GM19023 (cell line): Measurements from ENCODE around the gene APPL2.
"Not testable (repeated sequence)": the region's sequence is repeated elsewhere in the genome, so short reads cannot be mapped to it uniquely, and the experiment has no call there.

Experiments
- ATAC-seq: cut with Tn5 transposase; IDR thresholded peaks from one replicate; pipeline ENCODE4 v1.9.1; 2021; ENCODE audit warnings: mild to moderate bottlenecking, moderate library complexity; ENCODE audit not compliant: unreplicated experiment

Gene APPL2

GRCh38 chr12:105200385-105200784, 35.6 kb downstream of the APPL2 start:
- ATAC-seq: no peak

DNA sequence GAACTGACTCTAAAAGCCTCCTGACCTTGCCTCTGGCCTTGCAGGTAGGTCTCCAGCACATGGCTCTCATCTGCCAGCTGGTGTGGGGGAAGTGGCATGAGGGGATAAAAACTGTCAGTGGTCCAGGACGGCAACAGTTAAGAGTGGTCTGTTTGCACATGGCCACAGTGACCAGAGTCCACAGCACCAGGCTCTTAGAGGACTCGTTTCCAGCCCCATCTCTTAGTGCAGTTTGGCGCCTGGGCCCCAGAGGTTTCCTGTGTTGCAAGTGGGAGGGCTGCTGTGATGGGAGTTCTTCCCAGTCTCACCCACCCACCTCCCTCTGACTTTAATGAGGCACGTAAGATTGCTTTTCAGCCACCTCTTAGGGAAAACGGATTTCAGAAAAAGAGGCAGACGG, 37.0 kb downstream of the APPL2 start:
- ATAC-seq: no peak

GRCh38 chr12:105196090-105196489, 39.9 kb downstream of the APPL2 start:
- ATAC-seq: no peak

DNA sequence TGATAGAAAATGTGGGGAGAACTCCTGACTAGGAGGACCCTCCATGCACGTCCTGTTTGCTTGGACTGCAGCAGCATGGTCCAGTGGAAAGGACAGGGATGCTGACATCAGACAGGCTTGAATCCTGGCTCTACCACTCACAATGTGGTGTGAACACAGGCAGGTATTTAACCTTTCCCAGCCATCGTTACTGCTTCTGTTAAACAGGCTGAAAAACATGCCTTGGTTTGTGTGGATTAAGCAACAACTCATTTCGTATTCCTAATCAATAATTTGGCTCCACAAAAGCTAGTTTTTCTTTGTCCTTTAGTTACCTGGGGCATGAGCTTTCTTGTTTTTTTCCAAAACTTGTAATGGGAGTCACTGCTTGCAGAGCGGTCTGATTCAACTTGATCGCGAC, 41.0 kb downstream of the APPL2 start:
- no peak for ATAC-seq

DNA sequence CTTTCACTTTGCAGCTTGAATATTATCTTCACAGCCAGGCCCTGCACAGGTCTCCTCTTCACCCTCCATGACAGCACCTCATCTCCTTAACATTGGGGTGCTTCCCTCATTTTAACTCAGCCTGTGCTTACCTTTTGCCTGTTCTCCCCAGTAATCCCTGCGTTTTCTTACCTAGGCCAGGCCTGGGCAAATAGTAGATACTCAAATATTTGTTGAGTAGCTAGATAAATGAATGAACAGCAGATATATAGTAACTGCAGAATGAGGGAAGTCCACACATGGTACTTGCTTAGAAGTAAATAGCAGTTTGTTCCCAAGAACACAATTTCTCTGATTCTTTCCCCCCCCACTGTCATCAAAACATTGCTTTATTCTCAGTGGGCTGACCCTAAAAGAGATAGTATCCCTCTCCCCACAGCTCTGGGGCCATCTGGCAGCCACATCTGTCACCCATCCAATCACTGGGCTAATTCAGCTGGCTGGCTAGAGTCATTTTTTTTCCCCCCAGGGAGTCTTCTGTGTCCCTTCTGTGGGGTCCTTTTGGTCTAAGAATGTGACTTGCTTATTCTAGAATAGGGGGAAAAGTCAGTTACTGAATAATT, 43.2 kb downstream of the APPL2 start:
- no peak for ATAC-seq

DNA sequence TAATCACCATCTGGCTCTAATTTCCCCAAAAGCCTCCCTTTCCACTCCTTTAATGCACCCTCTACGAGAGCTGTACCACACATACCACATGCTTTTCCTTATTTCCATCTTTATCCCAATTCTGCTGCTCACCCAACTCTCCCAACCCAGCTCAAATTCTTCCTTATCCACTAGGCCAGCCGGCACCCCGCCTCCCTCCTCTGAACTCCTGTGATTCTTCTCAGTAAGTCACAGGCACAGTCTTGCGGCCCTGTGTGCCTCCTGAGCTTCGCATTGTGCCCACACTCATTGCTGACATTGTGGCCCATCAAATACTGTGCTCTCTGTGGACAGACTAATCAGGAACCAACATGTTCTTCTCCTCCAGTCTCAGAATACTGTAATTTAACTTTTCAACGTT, 45.4 kb downstream of the APPL2 start:
- ATAC-seq: no peak

DNA sequence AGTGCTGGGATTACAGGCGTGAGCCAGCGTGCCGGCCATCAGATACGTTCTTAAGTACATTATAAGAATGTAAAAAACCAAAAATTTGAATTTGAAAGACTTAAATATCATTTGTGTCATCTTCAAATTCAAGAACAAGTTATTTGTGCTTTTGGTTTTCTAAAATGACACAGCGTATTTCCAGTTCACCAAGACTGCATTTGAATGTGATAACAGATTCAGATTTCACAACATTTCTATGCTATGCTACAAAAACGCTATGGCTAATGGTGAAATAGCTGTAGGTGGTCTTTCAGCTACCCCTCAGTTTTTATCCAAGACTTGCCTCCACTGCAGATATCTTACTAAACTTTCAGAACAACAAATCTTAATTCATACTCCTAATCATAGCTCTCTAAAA, 46.7 kb downstream of the APPL2 start:
- no peak for ATAC-seq

DNA sequence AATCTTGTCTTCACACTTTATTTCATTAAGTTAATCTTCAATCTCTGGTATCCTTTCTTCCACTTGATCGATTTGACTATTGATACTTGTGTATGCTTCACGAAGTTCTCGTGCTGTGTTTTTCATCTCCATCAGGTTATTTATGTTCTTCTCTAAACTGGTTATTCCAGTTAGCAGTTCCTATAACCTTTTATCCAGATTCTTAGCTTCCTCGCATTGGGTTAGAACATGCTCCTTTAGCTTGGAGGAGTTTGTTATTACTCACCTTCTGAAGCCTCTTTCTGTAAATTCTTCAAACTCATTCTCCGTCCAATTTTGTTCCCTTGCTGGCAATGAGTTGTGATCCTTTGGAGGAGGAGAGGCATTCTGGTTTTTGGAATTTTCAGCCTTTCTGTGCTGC, 52.0 kb downstream of the APPL2 start:
- ATAC-seq: not testable (repeated sequence)

DNA sequence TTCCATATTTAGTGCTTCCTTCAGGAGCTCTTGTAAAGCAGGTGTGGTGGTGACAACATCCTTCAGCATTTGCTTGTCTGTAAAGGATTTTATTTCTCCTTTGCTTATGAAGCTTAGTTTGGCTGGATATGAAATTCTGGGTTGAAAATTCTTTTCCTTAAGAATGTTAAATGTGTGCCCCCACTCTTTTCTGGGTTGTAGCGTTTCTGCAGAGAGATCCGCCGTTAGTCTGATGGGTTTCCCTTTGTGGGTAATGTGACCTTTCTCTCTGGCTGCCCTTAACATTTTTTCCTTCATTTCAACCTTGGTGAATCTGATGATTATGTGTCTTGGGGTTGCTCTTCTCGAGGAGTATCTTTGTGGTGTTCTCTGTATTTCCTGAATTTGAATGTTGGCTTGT, 52.6 kb downstream of the APPL2 start:
- not testable (repeated sequence) for ATAC-seq

- ATAC-seq: not testable (repeated sequence)
Measured at GRCh38 chr12:105179114-105179513, 56.9 kb downstream of the APPL2 start.

- ATAC-seq: no peak
Measured at GRCh38 chr12:105177208-105177607, 58.8 kb downstream of the APPL2 start.

GRCh38 chr12:105175397-105175990, 60.5 kb downstream of the APPL2 start:
- no peak for ATAC-seq

DNA sequence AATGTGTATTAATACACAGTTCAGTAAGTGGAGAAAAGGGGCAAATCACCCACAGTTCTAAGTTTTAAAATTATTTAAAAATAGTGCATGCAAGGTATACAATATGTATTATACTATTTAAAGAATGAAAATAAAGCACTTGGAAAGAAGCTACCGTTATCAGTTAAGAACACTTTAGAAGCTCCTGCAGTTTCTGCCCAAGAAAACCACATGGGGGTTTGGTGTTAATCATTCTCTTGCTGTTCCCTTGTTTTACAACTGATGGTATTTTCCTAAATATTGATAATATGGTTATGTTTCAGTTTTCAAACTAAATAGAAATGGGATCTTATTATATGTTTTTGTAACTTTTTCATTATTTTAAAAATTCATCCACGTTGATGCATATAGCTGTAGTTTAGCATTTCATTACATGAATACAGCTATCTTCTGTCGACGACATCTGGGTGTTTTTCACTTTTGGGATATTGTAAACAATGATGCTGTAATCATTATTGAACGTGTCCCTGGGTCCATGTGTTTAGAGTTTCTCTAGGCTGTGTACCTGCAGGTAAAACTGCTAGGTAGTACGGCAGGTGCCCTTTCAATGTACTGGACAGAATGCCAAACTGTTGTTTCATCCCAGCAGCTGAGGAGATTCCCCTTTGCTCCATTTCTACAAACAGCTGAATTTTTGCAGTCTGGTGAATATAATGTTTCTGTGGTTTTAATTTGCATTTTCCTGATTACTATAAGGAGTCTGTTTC, 64.1 kb downstream of the APPL2 start:
- no peak for ATAC-seq

GRCh38 chr12:105170139-105170538, 65.8 kb downstream of the APPL2 start:
- no peak for ATAC-seq

GRCh38 chr12:105168006-105168405, 68.0 kb downstream of the APPL2 start:
- ATAC-seq: no peak

GRCh38 chr12:105167346-105167745, 68.6 kb downstream of the APPL2 start:
- ATAC-seq: no peak

DNA sequence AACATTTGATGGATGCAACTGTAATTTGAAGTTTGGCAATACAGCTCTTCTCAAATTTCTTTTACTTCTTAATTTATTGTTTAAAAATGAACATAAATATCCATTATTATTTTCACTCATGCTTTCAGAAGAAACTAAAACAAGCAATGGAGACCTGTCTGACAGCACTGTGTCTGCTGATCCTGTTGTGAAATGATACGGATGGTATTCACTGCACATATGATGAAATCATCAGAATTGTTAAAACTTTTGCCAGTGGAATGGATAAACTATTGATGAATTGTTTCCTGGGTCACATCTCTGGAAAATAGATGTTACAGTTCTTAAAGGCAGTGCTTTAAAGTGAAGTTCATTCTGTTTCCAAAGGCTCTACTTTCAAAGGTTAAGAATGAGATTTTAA, 69.2 kb downstream of the APPL2 start:
- ATAC-seq: no peak

DNA sequence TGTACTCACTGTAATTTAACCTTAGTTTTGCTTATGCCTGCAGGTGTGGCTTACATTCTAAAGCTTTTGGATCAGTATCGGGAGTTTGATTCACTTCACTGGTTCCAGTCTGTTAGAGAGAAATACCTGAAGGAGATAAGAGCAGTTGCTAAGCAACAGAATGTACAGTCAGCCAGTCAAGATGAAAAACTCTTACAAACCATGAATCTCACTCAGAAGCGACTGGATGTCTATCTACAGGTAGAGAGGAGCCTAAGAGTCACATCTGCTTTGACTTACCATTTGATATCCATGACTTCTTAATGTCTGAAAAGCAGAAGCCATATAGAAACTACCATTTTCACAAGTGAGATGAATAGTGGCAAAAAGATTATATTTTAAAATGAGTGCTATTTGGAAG, 71.9 kb downstream of the APPL2 start:
- no peak for ATAC-seq

DNA sequence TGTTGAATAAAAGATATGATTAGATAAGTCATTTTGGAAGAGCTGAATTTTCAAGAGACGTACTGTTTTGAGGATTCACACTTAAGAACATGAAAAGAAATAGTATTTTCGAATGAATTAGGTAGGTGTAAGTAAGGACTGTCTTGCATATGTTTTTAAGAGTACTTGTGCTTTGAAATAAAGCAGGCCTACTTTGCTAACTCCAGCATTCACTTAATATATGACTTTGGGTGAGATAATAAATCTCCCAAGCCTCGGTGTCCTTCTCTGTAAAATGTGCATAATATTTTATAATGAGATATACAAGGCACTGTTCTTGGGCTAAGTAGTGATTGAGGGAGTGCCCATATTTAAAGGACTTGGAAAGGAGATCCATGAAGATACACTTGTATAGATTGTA, 73.8 kb downstream of the APPL2 start:
- no peak for ATAC-seq

DNA sequence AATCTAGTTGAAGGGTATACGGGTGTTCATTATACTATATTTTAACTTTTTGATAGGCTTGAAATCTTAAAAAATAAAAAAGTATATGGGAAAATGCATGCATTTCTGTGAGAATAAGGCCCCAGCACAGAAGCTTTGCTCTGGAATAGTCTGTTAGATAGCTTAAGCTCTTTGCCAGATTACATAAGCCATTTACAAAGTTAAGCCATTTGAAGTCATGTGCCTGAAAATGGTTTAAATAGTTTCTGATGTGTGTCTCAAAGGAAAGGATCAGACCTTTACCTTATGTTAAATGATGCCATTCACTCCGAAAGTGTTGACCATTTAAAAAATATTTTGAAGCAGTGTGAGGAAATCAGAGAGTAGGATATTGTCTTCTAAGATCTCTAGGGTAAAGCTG, 77.1 kb downstream of the APPL2 start:
- ATAC-seq: no peak

DNA sequence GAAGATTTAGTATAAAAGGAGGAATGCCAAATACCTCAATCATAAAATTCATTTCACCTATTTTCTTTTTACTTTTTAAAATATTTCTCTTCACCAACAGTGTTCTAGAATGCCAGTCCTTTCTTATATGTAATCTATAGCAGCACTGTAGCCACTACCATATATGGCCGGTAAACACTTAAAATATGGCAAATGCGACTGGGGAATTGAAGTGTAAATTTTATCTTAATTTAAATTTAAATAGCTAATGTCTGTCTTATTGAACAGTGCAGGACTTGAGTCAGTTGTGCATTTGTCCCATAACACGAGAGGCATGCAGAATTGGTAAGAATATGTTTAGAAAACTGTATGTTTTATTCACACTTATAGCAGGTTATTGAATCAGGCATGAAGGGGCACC, 78.4 kb downstream of the APPL2 start:
- no peak for ATAC-seq

- ATAC-seq: no peak
Measured at GRCh38 chr12:105156260-105156659, 79.7 kb downstream of the APPL2 start.
